Endothelial cell (in vitro differentiated cells): ENCODE results near the gene SHC2. TPM values are rescaled to one million over a fixed set of nuclear protein-coding genes. Genes with fewer than 3 reads are reported as not detected.

Source experiments
- DNase-seq: peaks from one replicate; pipeline ENCODE4 v3.0.0; 2021; ENCODE audit warnings: low spot score
- H3K27ac Mint-ChIP-seq: one replicate; pipeline ENCODE4 v1.8.0; 2021; ENCODE audit warnings: mixed read lengths, inconsistent platforms; ENCODE audit not compliant: unreplicated experiment
- H3K27me3 Mint-ChIP-seq: one replicate; pipeline ENCODE4 v1.8.0; 2021; ENCODE audit warnings: mild to moderate bottlenecking, moderate library complexity, mixed read lengths, inconsistent platforms; ENCODE audit not compliant: unreplicated experiment
- H3K36me3 Mint-ChIP-seq: one replicate; pipeline ENCODE4 v1.8.0; 2021; ENCODE audit warnings: mild to moderate bottlenecking, low read depth, mixed read lengths, inconsistent platforms; ENCODE audit not compliant: unreplicated experiment
- H3K4me1 Mint-ChIP-seq: one replicate; pipeline ENCODE4 v1.8.0; 2021; ENCODE audit warnings: mild to moderate bottlenecking, mixed read lengths, inconsistent platforms; ENCODE audit not compliant: unreplicated experiment
- H3K4me3 Mint-ChIP-seq: one replicate; pipeline ENCODE4 v1.8.0; 2021; ENCODE audit warnings: mild to moderate bottlenecking, mixed read lengths, inconsistent platforms; ENCODE audit not compliant: unreplicated experiment
- H3K9me3 Mint-ChIP-seq: one replicate; pipeline ENCODE4 v1.8.0; 2021; ENCODE audit warnings: mixed read lengths, inconsistent platforms; ENCODE audit not compliant: unreplicated experiment
- total RNA-seq: library from RNA; stranded (reverse); fragmentation: NEBNext Ultra II Directional; extraction: Animal tissue kit (Norgen Biotek cat#: 25700); gene quantifications from one replicate; pipeline ENCODE4 v1.2.1, GENCODE V29; 2021; ENCODE audit not compliant: unreplicated experiment
- TF ChIP-seq, protein P1 (sequence below): fragments of 200-600 bp; sonication (generic); IDR thresholded peaks from one replicate; pipeline ENCODE4 v1.5.0; 2021; ENCODE audit warnings: antibody characterized with exemption; ENCODE audit not compliant: unreplicated experiment

The SHC2 gene
- total RNA-seq, 1 donor from 2014 or later: 46.9 TPM

- no peaks in the 10 kb centered on the region for H3K36me3 Mint-ChIP-seq
- H3K4me3 Mint-ChIP-seq: no peak overlapping the region
- TF ChIP-seq, protein P1, sequence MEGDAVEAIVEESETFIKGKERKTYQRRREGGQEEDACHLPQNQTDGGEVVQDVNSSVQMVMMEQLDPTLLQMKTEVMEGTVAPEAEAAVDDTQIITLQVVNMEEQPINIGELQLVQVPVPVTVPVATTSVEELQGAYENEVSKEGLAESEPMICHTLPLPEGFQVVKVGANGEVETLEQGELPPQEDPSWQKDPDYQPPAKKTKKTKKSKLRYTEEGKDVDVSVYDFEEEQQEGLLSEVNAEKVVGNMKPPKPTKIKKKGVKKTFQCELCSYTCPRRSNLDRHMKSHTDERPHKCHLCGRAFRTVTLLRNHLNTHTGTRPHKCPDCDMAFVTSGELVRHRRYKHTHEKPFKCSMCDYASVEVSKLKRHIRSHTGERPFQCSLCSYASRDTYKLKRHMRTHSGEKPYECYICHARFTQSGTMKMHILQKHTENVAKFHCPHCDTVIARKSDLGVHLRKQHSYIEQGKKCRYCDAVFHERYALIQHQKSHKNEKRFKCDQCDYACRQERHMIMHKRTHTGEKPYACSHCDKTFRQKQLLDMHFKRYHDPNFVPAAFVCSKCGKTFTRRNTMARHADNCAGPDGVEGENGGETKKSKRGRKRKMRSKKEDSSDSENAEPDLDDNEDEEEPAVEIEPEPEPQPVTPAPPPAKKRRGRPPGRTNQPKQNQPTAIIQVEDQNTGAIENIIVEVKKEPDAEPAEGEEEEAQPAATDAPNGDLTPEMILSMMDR: no peak
- H3K4me1 Mint-ChIP-seq: peaks cover 3% of the 10 kb centered on the region
- H3K27ac Mint-ChIP-seq: no peak overlapping the region
- DNase-seq: no peak
- H3K9me3 Mint-ChIP-seq: no peaks in the 10 kb centered on the region
- H3K27me3 Mint-ChIP-seq: peaks cover 21% of the 10 kb centered on the region
Measured at GRCh38 chr19:405121-405965, 55.5 kb downstream of the SHC2 start.

DNA sequence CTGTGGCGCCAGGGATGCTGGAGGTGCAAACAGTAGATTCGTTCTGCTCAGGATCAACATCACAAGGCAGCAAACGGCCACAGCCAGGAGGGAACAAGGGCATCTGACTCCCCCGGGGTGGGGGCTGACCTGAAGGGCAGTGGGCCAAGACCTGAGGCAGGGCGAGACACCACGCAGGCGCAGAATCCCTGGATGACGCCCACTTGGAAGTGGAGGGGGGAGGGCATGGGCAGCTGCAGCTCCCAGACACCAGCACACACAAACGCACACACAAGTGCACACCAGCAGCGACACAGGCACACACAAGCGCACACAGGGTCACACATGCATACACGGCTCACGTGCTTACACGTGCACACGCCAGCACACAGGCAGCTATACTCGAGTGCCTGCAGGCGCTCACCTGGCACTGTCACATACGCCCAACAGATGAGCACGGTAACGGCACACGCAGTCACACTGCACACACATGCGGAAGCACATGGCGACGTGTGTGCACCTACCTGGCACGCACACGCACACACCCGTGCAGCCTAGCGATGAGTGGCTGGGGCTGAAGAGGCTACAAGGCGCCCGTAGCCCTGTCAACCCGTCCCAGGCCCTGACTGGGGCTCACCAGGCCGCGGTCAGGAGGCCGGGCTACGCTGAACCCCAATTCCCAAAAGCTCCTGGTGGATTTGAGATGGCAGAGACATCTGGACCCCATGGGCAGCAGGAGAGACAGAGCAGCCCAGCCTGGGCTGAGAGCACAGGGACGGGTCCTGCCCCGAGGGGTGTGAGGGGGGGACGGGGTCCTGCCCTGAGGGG, 57.4 kb downstream of the SHC2 start:
- no peak for DNase-seq
- no peak overlapping the region for H3K27ac Mint-ChIP-seq
- peaks cover 15% of the 10 kb centered on the region for H3K27me3 Mint-ChIP-seq
- no peaks in the 10 kb centered on the region for H3K36me3 Mint-ChIP-seq
- no peak overlapping the region for H3K4me3 Mint-ChIP-seq
- no peaks in the 10 kb centered on the region for H3K9me3 Mint-ChIP-seq
- H3K4me1 Mint-ChIP-seq: no peaks in the 10 kb centered on the region
- TF ChIP-seq, protein P1: no peak

GRCh38 chr19:402786-403185, 58.0 kb downstream of the SHC2 start:
- Mint-ChIP-seq H3K9me3 (no peaks in the 10 kb centered on the region), H3K27ac (no peak overlapping the region), H3K36me3 (no peaks in the 10 kb centered on the region), H3K4me3 (no peak overlapping the region), H3K4me1 (no peaks in the 10 kb centered on the region), H3K27me3 (peaks cover 17% of the 10 kb centered on the region)
- TF ChIP-seq, protein P1: no peak
- no peak for DNase-seq

- peaks cover 19% of the 10 kb centered on the region for H3K27me3 Mint-ChIP-seq
- H3K4me1 Mint-ChIP-seq: no peaks in the 10 kb centered on the region
- H3K4me3 Mint-ChIP-seq: no peak overlapping the region
- H3K36me3 Mint-ChIP-seq: no peaks in the 10 kb centered on the region
- H3K9me3 Mint-ChIP-seq: peaks cover 4% of the 10 kb centered on the region
- no peak overlapping the region for H3K27ac Mint-ChIP-seq
- DNase-seq: no peak
- TF ChIP-seq, protein P1: no peak
Measured at GRCh38 chr19:401866-402511, 58.8 kb downstream of the SHC2 start.
